HG03175 (cell line): Measurements from ENCODE around the gene ILKAP.

Experiments used
- ATAC-seq: cut with Tn5 transposase; IDR thresholded peaks from one replicate; pipeline ENCODE4 v1.9.1; 2021; ENCODE audit warnings: mild to moderate bottlenecking, moderate library complexity; ENCODE audit not compliant: unreplicated experiment

ILKAP gene

DNA sequence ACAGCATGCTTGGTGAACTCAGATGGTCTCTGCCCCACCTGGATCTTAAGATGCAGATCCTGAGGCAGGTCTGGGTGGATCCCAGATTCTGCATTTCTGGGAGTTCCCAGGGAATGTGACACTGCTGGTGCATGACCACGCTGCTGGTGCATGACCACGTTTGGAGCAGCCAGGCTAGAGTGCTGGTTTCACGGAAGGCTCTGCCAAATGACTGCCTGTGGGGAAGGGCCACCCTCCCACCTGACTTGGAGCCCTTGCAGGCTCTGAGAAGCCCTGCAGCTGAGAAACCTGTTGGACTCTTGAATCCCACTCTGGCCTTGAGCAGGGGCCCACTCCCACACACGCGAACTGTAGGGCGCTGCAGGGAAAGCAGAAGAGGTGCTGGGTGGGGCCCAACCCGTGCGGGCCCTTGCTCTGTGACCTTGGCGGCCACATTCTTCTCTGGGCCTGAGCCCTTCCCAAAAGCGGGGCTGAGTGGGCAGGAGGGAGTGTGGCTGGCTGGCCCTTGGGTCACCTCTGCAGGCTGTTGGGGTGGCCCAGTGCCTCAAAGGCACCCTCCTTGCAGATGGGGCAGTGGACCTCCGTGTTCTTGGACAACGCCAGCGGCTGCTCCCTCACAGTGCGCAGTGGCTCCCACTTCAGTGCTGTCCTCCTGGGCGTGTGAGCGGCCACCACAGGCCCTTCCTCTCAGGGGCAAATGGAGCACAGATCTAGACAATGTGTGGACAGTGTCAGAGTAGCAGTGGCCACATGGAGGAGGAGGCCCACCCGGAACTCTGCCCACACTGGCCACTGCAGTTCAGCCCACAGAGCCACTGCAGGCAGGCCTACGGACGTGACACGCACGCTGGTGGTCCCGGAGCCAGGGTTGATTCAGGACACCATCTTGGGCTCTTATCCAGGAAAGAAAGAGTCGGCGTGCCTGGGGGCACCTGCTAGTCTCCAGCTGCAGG lies 36.8 kb downstream of the ILKAP start:
- ATAC-seq: no peak

DNA sequence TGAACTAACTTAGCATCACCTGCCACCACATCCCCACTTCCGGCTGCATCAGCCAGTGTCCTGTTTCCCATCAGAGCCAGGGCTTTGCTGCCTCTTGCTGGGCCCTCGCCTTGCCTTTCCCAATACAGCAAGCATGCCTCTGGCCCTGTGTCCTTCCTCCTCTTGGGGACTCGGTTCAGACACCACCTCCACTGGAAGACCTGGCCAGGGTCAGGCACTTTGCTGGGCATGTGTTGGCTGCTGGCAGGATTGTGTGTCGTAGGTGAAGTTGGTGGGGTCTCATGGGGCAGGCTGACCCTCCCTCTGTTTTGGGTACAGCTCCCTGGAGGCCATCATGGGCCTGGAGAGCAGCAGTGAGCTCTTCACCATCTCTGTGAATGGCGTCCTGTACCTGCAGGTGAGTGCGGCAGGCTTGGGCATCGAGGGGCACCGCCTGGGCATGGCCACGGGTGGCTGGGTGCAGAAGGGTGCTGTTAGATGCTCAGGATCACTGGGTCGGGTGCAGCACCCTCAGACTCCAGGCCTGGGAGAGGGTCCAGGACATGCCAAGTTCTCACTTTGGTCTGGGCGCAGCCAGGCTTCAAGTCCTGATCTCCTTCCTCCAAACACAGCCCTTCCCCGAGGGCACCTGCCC lies 38.1 kb downstream of the ILKAP start:
- no peak for ATAC-seq

DNA sequence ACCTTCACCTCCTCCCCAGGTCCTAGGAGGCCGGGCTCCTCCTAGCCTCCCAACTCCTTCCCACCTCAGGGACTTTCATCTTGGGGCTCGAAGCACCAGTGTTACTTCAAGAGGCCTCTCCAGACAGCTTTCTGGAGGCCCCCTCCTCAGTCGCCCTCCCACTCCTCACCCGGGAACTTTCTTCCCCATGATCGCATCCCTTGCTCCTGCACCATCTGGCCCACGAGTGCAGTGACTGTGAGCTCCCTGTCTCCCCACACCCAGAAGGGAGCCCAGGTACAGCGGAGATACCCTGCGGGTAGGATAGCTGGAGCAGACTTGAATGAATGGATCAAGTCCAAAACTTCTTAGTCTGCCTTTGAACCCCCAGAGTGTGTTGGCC lies 38.6 kb downstream of the ILKAP start:
- no peak for ATAC-seq

DNA sequence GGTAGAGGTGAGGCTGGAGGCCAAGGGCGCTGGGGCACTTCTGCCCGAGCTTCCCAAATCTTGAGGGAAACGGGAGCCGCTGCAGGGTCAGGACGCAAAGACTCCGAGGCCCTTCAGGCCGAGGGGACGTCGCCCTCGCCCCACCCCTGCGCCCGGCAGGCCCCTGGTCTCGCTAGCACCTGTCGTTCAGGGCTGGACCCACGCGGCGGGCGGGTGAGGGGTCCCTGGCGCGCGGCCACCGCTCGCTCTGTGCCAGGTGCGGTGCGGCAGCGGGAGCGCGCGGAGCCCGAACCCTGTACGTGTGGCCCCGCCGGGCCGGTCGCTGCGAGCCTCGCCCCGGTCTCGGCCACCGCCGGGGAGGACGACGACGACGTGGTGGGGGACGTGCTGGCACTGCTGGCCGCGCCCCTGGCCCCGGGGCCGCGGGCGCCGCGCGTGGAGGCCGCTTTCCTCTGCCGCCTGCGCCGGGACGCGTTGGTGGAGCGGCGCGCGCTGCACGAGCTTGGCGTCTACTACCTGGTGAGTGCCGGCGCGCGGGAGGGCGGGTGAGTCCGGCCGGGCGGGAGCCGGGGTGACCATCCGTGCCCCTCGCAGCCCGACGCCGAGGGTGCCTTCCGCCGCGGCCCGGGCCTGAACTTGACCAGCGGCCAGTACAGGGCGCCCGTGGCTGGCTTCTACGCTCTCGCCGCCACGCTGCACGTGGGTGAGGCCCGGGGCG lies 39.9 kb downstream of the ILKAP start:
- ATAC-seq: no peak

DNA sequence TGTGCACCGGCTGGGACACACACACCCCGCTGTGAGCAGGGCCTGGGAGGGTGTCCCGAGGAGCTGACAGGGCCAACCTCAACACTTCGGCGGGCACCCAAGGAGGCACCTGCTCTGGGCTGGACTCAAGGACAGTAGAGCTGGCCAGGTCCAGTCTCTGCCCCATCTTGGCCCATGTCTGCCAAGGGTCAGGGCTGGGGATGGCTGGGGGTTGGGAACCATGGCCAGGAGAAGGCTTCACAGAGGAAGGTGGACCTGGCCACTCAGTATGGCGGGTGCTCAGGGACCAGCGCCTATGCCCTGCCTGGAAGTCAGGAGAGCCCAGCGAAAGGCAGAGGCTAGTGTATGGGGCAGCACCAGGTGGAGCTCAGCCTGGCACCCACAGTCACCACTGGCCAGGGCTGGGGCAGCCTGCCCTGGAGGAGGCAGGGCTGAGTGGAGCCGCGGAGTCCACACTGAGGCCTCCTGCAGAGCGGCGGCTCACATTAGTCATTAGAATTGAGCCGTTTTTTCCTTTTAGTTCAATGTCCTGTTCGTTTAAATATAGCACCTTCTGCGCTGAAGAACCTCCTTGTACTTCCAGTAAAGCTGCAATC lies 40.6 kb downstream of the ILKAP start:
- ATAC-seq: no peak

DNA sequence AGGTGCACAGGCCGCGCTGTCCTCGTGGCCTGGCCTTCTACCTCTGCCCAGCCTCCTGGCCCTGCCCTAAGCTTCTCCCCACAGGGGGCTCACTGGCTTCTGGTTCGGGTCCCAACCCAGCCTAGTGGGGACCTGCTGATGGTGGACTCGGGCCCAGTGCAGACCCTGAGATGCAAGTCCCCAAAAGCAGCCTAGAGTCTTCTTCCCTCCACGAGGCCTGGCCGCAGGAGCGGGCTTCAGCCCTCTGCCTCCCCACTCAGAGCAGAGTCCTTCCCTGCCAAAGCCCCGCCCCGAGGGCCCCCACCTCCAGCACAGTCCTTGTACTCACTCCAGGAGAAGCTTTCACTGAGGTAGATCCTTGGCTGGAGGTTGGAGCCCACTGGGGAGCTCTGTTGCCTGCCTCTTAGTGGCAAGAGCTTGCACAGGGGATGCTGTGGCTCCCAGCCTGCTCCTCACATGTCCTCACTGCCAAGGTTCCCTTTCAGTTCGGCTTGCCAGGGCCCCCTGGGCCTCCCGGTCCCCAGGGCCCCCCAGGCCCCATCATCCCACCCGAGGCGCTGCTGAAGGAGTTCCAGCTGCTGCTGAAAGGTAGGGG lies 41.1 kb downstream of the ILKAP start:
- no peak for ATAC-seq

DNA sequence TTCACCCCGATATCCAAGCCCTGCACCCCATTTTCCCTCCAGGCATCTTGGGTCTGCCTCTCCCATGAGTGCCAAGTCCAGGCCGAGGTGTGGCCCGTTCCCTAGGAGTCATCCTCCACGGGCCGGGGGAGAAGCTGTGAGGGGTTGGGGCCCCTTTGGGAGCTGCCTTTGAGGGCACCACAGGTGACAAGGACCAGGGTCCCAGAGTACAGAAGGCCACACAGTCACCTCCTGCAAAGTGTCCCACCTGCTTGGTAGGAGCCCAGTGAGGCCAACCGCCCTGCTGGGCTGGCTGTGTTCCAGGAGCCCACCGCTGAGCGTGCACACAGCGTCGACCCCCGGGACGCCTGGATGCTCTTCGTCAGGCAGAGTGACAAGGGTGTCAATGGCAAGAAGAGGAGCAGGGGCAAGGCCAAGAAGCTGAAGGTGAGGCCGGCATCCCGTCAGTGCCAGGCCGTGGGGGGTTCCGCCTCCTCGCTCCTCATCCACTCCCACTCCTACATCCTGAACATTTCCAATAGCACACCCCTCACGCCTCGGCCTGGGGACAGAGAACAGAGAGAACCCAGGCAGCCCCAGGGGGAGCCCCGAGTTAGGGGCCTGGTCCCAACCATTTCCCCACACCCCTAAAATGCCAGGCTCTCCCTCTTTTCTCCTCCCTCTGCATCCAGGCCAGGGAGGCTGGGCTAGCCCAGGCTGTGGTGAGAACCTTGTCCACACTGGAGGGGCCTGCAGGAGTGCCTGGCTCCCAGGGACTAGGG lies 42.0 kb downstream of the ILKAP start:
- no peak for ATAC-seq

DNA sequence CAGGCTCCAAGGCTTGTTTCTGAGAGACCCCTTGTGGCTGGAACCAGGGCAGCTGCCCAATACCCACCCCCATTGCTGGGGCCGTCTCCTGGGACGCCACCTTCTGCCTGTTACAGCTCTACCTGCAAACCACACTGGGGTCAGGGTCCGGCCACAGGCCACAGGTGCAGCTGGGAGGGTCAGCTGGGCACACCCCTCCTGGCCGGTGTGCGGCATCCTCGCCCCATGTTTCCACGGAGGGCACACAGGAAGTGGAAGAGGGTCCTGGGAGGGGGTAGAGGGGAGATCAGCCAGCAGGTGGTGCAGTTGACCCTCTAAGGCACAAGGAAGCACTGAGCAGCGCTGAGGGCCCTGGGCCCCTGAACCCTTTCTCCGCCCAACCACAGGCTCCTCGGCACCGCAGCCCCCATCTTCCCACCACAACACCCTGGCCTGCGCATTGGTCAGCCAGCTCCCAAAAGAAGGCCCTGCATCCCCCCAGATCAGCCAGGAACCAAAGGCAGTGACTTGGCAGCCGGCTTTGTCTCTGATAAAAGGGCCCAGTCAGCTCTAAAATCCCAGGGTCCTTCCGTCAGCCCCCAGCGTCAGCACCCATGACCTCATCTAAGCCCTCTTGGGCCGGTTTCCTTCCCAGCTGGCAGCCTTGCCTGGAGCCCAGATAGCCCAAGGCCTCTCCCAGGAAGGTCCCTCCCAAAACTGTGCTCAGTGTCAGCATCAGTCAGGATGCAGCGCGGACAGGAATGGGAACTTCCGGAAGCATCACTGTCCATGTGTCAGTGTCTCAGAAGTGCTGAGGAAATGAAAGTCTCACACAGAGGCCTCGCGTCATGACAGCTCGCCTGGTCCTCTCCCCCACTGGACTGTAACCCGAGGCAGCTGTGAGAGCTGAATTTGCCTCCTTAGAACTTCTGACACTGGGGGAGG lies 43.0 kb downstream of the ILKAP start:
- ATAC-seq: no peak

DNA sequence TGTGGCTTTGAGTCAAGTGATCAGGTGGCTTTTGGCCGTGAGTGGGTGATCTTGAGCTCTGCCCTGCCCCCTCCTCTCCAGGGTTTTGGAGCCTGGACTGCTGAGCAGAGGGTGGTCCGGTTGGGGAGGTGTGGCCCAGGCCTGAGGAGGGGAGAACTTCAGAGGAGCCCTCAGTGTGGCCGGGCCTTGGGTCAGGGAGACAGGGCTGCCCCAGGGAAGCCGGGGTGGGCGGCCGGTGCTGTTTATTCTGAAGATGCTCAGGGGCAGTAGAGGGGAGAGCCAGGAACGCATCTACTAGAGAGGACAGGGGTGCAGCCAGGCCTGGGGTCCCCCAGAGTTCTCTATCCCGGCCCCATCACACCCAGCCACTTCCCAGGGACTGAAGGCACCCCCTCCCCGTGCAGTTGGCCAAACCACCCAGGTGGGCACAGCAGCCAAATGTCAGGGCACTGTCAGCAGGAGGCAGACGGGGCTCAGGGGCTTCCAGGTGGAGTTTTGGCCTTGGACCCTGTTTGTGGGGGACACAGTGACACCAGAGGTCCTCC lies 43.8 kb downstream of the ILKAP start:
- ATAC-seq: no peak

DNA sequence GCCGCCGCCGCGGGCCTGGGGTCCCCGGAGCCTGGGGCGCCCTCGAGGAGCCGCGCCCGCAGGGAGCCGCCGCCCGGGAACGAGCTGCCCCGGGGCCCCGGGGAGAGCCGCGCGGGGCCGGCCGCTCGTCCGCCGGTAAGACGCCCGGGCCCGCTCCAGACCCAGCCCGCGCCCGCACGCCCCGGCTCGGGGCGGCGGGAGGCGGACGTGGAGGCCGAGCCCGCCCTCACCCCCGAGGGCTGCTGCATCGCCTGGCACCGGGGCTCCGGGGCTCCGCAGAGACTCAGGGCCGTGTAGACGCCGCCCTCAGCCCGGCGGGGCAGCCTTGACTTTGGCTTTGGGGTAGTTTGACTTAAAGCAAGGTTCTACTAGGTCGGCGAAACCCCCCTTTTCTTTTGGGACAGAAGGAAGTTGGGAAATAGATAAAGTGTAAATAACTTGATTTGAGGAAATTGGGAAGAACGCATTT lies 44.4 kb downstream of the ILKAP start:
- ATAC-seq: no peak

DNA sequence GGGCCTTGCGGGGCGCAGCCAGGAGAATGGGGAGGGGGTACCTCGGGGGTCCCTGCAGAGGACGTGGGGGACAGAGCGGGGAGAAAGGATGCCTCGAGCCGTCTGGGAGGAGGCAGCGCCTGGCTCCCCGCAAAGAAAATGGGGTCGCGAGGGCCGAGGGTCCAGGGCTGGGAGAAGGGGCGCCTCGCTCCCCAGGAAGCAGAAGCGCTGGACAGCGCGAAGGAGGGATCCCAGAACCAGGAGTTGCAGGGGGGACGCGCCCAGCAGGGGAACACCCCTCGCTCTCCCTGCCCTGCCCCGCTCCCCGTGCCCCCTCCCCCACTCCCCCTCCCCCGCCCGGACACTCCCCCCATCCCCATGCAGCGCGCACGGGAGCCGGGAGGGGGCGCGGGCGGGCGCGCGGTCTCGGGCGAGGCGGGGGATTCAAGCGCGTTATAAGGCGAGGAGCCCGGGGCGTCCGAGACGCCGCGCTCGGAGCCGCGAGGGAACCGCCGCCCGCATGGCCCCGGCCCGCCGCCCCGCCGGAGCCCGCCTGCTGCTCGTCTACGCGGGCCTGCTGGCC lies 44.9 kb downstream of the ILKAP start, which contains the start of gene ERFE:
Gene ERFE, plus strand, starts transcription at position 462 of the 562 bp plus-strand sequence. Its CDS starts 38 bp downstream, at position 500.
- no peak for ATAC-seq

DNA sequence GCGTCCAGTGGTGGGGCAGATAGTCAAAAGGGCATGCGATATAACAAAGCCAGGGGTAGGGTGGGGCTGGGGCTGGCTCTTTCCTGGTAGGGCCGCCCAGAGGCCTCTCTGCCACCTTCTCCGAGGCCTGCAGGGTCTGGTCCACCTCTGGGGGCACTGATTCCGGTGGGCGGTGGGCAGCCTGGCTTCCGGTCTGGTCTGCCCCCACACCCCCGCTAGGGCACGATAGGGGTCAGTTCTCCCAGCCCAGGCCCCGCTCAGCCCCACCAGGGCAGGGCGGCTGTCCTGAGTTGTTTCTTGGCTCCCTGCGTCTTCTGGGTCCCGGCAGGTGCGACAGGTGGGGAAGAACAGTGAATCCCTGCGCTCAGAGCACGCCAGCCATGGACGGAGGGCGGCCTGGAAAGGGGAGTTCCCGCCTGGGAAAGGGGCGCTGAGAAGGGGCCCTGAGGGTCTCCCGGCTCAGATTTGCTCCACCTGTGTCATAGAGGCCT lies 45.4 kb downstream of the ILKAP start:
- no peak for ATAC-seq

DNA sequence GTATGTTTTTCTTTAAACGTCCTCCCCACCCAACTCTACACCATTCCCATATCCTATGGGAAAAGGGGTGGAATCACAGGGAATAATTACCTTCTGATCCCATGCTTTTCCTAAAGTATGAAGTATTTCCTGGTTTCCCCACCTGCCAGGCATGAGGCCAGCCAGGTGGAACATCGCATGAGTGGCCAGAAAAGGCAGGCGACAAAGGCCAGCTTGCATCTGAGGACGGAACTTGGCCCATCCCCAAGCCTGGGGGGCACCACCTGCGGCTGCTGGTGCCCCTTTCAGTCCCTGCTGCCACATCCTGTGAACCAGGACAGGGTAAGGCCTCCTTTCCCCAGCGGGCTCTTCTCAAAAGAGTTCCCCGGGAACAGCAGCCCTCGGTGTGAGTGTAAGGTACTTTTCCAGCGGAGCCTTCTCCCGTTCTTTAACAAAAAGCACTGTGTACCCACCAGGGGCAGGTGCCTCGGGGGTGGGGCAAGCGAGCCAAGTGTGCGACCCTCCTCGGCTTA lies 45.9 kb downstream of the ILKAP start:
- ATAC-seq: no peak

DNA sequence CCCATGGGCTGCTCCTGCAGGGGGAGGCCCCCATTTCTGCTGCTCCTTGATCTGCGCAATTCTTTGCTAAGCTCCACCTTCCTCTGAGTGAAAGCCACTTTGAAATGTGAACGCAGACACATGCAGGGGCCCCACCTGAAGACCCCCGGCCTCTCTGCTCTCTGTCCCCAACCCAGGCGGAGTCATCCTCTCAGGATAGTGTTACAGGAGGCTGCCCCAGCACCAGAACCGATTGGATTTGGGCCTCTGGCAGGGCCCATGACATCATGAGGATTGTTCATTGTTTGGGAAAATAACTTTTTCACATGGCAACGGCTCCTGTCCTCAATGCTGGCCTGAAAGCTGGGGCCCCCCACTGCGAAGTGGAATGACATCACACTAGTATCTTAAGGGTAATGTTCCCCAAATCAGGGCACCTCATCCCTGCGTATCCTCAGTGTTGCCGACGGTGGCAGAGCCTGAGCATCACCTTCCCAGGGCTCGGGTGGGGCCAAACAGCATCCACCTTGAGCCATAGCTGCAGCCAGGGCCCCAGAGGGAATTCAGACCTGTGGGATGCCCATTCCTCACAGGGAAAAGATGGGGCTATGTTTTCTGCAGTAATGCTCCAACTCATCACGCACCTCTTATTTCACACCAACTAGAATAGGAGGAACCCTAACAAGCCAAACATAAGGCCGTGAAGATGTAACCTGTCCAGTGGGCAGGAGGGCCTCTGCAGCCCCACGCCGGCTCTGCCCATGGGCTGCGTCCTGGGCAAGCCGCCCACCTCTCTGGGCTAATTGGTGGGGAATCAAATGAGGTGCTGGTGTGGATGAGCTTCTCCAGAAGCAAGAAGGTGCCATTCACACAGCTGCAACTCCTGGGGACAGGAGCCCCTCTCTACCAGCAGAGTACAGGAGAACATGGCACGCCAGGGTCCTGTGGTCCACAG lies 47.5 kb downstream of the ILKAP start:
- ATAC-seq: no peak

DNA sequence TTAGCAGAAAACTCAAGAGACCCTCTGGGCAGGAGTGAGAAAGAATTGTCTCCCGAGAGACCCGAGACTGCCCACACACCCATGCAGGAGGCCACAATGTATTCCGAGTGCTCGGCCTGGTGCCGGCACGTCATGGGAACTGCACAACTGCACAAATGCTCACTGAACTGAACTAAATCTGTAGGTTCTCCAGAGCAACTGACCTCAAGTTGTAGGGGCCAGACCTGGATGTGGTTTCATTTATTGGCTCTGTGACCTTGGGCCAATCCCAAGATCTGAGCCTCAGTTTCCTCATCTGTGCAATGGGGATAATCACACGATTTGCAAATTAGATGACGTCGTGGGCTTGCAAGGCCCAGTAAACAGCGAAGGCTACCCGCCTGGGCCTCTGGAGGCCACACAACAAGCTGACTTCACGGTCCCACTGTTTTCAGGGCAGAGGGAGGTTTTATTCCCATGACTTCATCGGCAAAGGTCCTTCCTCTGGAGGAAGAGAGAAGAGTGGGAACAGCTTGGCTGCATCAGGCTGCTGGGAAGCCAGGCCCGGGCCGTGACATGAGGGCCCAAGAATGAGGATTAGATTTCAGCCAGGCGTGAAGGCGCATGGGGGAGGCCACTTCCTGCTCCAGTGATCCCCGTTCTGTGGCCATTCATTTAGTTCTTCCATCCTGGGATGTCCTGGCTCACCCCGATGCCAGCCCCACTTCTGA lies 48.3 kb downstream of the ILKAP start:
- ATAC-seq: no peak

DNA sequence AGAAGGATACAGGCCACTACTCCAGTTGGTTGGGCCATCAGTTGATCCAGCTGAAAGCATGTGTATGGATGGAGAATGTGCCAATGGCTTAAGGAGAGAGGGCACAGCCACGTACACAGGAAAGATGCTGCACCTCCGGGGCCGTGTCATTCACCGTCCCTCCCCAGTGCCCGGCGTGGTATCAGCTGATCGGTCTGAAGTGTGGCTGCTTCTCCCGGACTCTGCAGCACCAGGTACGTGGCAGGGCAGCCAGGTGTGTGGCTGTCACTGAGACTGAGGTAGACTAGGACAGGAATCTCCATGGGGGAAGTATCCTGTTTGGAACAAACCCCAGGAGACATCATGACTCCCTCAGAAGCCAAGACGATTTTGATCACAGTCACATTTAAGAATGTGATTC lies 48.9 kb downstream of the ILKAP start:
- no peak for ATAC-seq
